H9 (cell line): ENCODE results near the gene UGT2B28. TPM values are rescaled to one million over a fixed set of nuclear protein-coding genes. Genes with fewer than 3 reads are reported as not detected.

ENCODE experiments used
- DNase-seq: peaks from one replicate; pipeline ENCODE4 v3.0.0-alpha.2; 2017
- H2AFZ ChIP-seq: one replicate; pipeline ENCODE4 v1.6.1; 2013; ENCODE audit warnings: mild to moderate bottlenecking, low read length, control low read depth, moderate library complexity
- H2AK5ac ChIP-seq: 2 replicates; pipeline ENCODE4 v1.6.1; 2013; ENCODE audit warnings: low read length, control low read depth, mixed read lengths; ENCODE audit not compliant: insufficient read length
- H2BK120ac ChIP-seq: one replicate; pipeline ENCODE4 v1.6.1; 2013; ENCODE audit warnings: low read depth, mild to moderate bottlenecking, low read length, control low read depth, inconsistent platforms; ENCODE audit not compliant: poor library complexity, severe bottlenecking
- H2BK12ac ChIP-seq: 2 replicates; pipeline ENCODE4 v1.6.1; 2013; ENCODE audit warnings: low read length, control low read depth, mixed read lengths, low read depth; ENCODE audit not compliant: insufficient read length
- H2BK15ac ChIP-seq: 2 replicates; pipeline ENCODE4 v1.6.1; 2013; ENCODE audit warnings: low read depth, low read length, control low read depth
- H2BK20ac ChIP-seq: one replicate; pipeline ENCODE4 v1.6.1; 2013; ENCODE audit warnings: low read depth, mild to moderate bottlenecking, low read length, control low read depth, inconsistent platforms; ENCODE audit not compliant: poor library complexity, severe bottlenecking
- H2BK5ac ChIP-seq: 2 replicates; pipeline ENCODE4 v1.6.1; 2013; ENCODE audit warnings: low read length, control low read depth, mixed read lengths; ENCODE audit not compliant: insufficient read length
- H3K14ac ChIP-seq: 2 replicates; pipeline ENCODE4 v1.6.1; 2013; ENCODE audit warnings: low read length, control low read depth; ENCODE audit not compliant: insufficient read depth
- H3K18ac ChIP-seq: 2 replicates; pipeline ENCODE4 v1.6.1; 2013; ENCODE audit warnings: low read depth, mild to moderate bottlenecking, mixed read lengths, low read length, control low read depth; ENCODE audit not compliant: insufficient read length
- H3K23ac ChIP-seq: 2 replicates; pipeline ENCODE4 v1.6.1; 2013; ENCODE audit warnings: low read length, control low read depth, mixed read lengths, low read depth; ENCODE audit not compliant: insufficient read length
- H3K23me2 ChIP-seq: 2 replicates; pipeline ENCODE4 v1.6.1; 2013; ENCODE audit warnings: low read depth, mild to moderate bottlenecking, mixed read lengths, low read length, control low read depth; ENCODE audit not compliant: insufficient read length, poor library complexity, severe bottlenecking
- H3K27ac ChIP-seq: 2 replicates; pipeline ENCODE4 v1.5.1; 2013; ENCODE audit warnings: low read length, control low read depth, mixed read lengths, low read depth; ENCODE audit not compliant: insufficient read length
- H3K27me3 ChIP-seq: 2 replicates; pipeline ENCODE4 v1.6.1; 2013; ENCODE audit warnings: low read length, control low read depth, inconsistent platforms; ENCODE audit not compliant: insufficient read depth
- H3K4ac ChIP-seq: 2 replicates; pipeline ENCODE4 v1.6.1; 2013; ENCODE audit warnings: low read depth, mild to moderate bottlenecking, control low read depth, inconsistent platforms, low read length, moderate library complexity
- H3K4me1 ChIP-seq: 2 replicates; pipeline ENCODE4 v1.6.1; 2013; ENCODE audit warnings: low read length, control low read depth, inconsistent platforms; ENCODE audit not compliant: insufficient read depth
- H3K4me2 ChIP-seq: 2 replicates; pipeline ENCODE4 v1.6.1; 2013; ENCODE audit warnings: low read length, control low read depth, mixed read lengths; ENCODE audit not compliant: insufficient read length, insufficient read depth
- H3K56ac ChIP-seq: 2 replicates; pipeline ENCODE4 v1.6.1; 2013; ENCODE audit warnings: low read depth, mild to moderate bottlenecking, mixed read lengths, low read length, control low read depth; ENCODE audit not compliant: insufficient read length
- H3K79me1 ChIP-seq: 2 replicates; pipeline ENCODE4 v1.6.1; 2013; ENCODE audit warnings: low read depth, mild to moderate bottlenecking, moderate library complexity, low read length, control low read depth, inconsistent platforms; ENCODE audit not compliant: insufficient read depth, poor library complexity, severe bottlenecking
- H3K79me2 ChIP-seq: 2 replicates; pipeline ENCODE4 v1.6.1; 2013; ENCODE audit warnings: low read length, control low read depth, inconsistent platforms; ENCODE audit not compliant: insufficient read depth
- H3K9ac ChIP-seq: 2 replicates; pipeline ENCODE4 v1.6.1; 2013; ENCODE audit warnings: low read length, control low read depth, mixed read lengths; ENCODE audit not compliant: insufficient read length; ENCODE audit errors: extremely low read depth
- H3K9me3 ChIP-seq: one replicate; pipeline ENCODE4 v1.6.1; 2013; ENCODE audit warnings: low read depth, low read length, inconsistent platforms; ENCODE audit not compliant: control insufficient read depth
- H3T11ph ChIP-seq: one replicate; pipeline ENCODE4 v1.6.1; 2013; ENCODE audit warnings: mild to moderate bottlenecking, low read length, control low read depth, inconsistent platforms
- H4K20me1 ChIP-seq: one replicate; pipeline ENCODE4 v1.6.1; 2013; ENCODE audit not compliant: control insufficient read depth, insufficient read length, insufficient read depth
- H4K5ac ChIP-seq: 2 replicates; pipeline ENCODE4 v1.6.1; 2013; ENCODE audit warnings: low read depth, mild to moderate bottlenecking, mixed read lengths, low read length, control low read depth; ENCODE audit not compliant: insufficient read length
- H4K8ac ChIP-seq: replicated peaks from 2 replicates; pipeline ENCODE4 v1.6.1; 2013; ENCODE audit warnings: low read length, control low read depth, mixed read lengths, low read depth; ENCODE audit not compliant: insufficient read length
- H4K91ac ChIP-seq: 2 replicates; pipeline ENCODE4 v1.6.1; 2013; ENCODE audit warnings: low read depth, mild to moderate bottlenecking, moderate library complexity, mixed read lengths, low read length, control low read depth; ENCODE audit not compliant: insufficient read length
- H3K27ac Mint-ChIP-seq, 3 experiments: 2 replicates in 2 of 3; 3 replicates in 1 of 3; pipeline ENCODE4 v1.8.0; 2020 to 2021; ENCODE audit warnings: mixed read lengths in 3 of 3, mild to moderate bottlenecking in 1 of 3, moderate library complexity in 1 of 3
- H3K27me3 Mint-ChIP-seq: 2 replicates; pipeline ENCODE4 v1.8.0; 2021; ENCODE audit warnings: low read depth, mild to moderate bottlenecking, moderate library complexity, mixed read lengths
- H3K36me3 Mint-ChIP-seq, 3 experiments: 2 replicates in 2 of 3; 3 replicates in 1 of 3; pipeline ENCODE4 v1.8.0; 2020 to 2021; ENCODE audit warnings: low read depth in 3 of 3, mixed read lengths in 3 of 3; ENCODE audit not compliant: insufficient read depth in 1 of 3
- H3K4me1 Mint-ChIP-seq, 2 experiments: 2 replicates each; pipeline ENCODE4 v1.8.0; 2020; ENCODE audit warnings: mixed read lengths in 2 of 2
- H3K4me3 Mint-ChIP-seq, 2 experiments: 2 replicates in 1 of 2; 3 replicates in 1 of 2; pipeline ENCODE4 v1.8.0; 2020 to 2021; ENCODE audit warnings: mild to moderate bottlenecking in 2 of 2, mixed read lengths in 2 of 2, moderate library complexity in 1 of 2
- H3K9me3 Mint-ChIP-seq, 2 experiments: 2 replicates in 1 of 2; 3 replicates in 1 of 2; pipeline ENCODE4 v1.8.0; 2020; ENCODE audit warnings: mild to moderate bottlenecking in 2 of 2, mixed read lengths in 2 of 2, moderate library complexity in 1 of 2
- CTCF ChIP-seq: fragments of 200-600 bp; sonication (generic); conservative IDR thresholded peaks from 3 replicates; pipeline ENCODE4 v1.8.0; 2021; ENCODE audit warnings: antibody characterized with exemption, mild to moderate bottlenecking
- WGBS: extraction: QIAGEN DNeasy Blood & Tissue Kit; methylation state at CpG from one replicate; pipeline ENCODE4 v1.1.7; 2013; ENCODE audit warnings: missing lambda C conversion rate, low lambda C conversion rate, mixed read lengths; ENCODE audit not compliant: insufficient read length; ENCODE audit errors: extremely low coverage; 5-methylcytosine and 5-hydroxymethylcytosine counted together
- total RNA-seq: library from RNA; stranded (reverse); gene quantifications from 2 replicates; pipeline ENCODE4 v1.2.1, GENCODE V29; 2021

Gene UGT2B28
- total RNA-seq, 1 experiment from 2014 or later, result not detected

- Mint-ChIP-seq H3K36me3 (no peaks in the 10 kb centered on the region; a peak in 1 of 7 replicates), H3K27ac (0 out of 7 replicates have a peak overlapping the region, but pooled peaks of 1 of the 3 experiments have one; percentile 18), H3K9me3 (no peaks in the 10 kb centered on the region), H3K27me3 (no peaks in the 10 kb centered on the region), H3K4me3 (no peak overlapping the region), H3K4me1 (0 out of 4 replicates have a peak, but pooled peaks cover 0 to 2% of the 10 kb centered on the region in 2 experiments)
- Histone ChIP-seq H3K9ac (no peak overlapping the region), H4K5ac (no peak overlapping the region), H3K56ac (no peak overlapping the region), H4K8ac (no peak overlapping the region), H3K4me1 (no peaks in the 10 kb centered on the region), H3K27ac (no peak overlapping the region), H3K23me2 (no peaks in the 10 kb centered on the region), H3T11ph (no peak overlapping the region), H4K20me1 (no peaks in the 10 kb centered on the region), H3K79me1 (no peaks in the 10 kb centered on the region), H3K79me2 (no peaks in the 10 kb centered on the region), H3K4ac (no peak overlapping the region), H2BK120ac (no peak overlapping the region), H2BK15ac (no peak overlapping the region), H2BK5ac (no peak overlapping the region), H2AK5ac (no peak overlapping the region), H2BK12ac (no peak overlapping the region), H3K4me2 (no peak overlapping the region), H2BK20ac (no peak overlapping the region), H2AFZ (no peak overlapping the region), H3K14ac (no peak overlapping the region), H3K27me3 (no peaks in the 10 kb centered on the region), H3K18ac (no peak overlapping the region), H4K91ac (no peak overlapping the region), H3K9me3 (no peaks in the 10 kb centered on the region), H3K23ac (no peak overlapping the region)
- no peak for DNase-seq
- TF ChIP-seq CTCF, result no peak
- no CpG with 5 or more reads among the region's 2 CpGs for WGBS
Measured at GRCh38 chr4:69322055-69322454, 41.8 kb downstream of the UGT2B28 start.
